Endothelial cell of umbilical vein (primary cell): ENCODE results near the gene CDC42BPG. TPM values are rescaled to one million over a fixed set of nuclear protein-coding genes. Genes with fewer than 3 reads are reported as not detected.

ENCODE experiments used
- BruUV-seq: library from RNA; stranded (reverse); fragments of 400-500 nt; replicated peaks from 2 replicates; lab custom pipeline; 2021; lab: Mats Ljungman, UMichigan
- CTCF ChIA-PET: fragments of 300-600, 350-600 bp; sonication (Branson Sonifier 250); formaldehyde crosslinking; loops from one replicate; lab custom pipeline; 2021; ENCODE audit warnings: antibody characterized with exemption, inconsistent platforms; lab: Charles Lee
- POLR2A ChIA-PET: fragments of 300-600, 350-600 bp; sonication (Branson Sonifier 250); formaldehyde crosslinking; loops from one replicate; lab custom pipeline; 2021; ENCODE audit warnings: antibody characterized with exemption, inconsistent platforms; lab: Charles Lee
- DNase-seq: peaks from one replicate; pipeline ENCODE4 v3.0.0-alpha.2; 2011; ENCODE audit warnings: low read depth, low spot score
- FAIRE-seq: peaks from 2 replicates; lab custom pipeline; 2011; peaks lifted over from hg19 to GRCh38; lab: Jason Lieb, UNC
- H2AFZ ChIP-seq: 2 replicates; pipeline ENCODE4 v1.6.0; 2012; ENCODE audit warnings: low read depth, low read length, control low read depth, inconsistent platforms
- H3K27ac ChIP-seq: 2 replicates; pipeline ENCODE4 v1.5.1; 2011; ENCODE audit warnings: low read depth, mild to moderate bottlenecking, control low read depth, low read length, moderate library complexity; ENCODE audit not compliant: insufficient read depth
- H3K27me3 ChIP-seq, 2 experiments: 2 replicates each; pipeline versions ENCODE4 v1.6.0 to v1.6.1; 2011; ENCODE audit warnings: low read length in 2 of 2, mixed read lengths in 1 of 2; ENCODE audit not compliant: control insufficient read depth in 2 of 2, insufficient read depth in 2 of 2
- H3K36me3 ChIP-seq, 2 experiments: 2 replicates in 1 of 2; 3 replicates in 1 of 2; pipeline ENCODE4 v1.5.1; 2011; ENCODE audit warnings: low read length in 2 of 2, mild to moderate bottlenecking in 1 of 2, moderate library complexity in 1 of 2; ENCODE audit not compliant: control insufficient read depth in 2 of 2, insufficient read depth in 2 of 2; ENCODE audit errors: extremely low read depth in 1 of 2
- H3K4me1 ChIP-seq: 3 replicates; pipeline ENCODE4 v1.5.1; 2011; ENCODE audit warnings: mild to moderate bottlenecking, low read length; ENCODE audit not compliant: control insufficient read depth, insufficient read depth; ENCODE audit errors: extremely low read depth
- H3K4me2 ChIP-seq: 2 replicates; pipeline ENCODE4 v1.6.1; 2011; ENCODE audit warnings: low read length, control low read depth, mixed read lengths; ENCODE audit not compliant: insufficient read depth
- H3K4me3 ChIP-seq, 3 experiments: fragments of 200-600 bp in 1 of 3; sonication (generic), shearing (Covaris generic) in 1 of 3; replicated peaks in 1 of 3; 2 replicates each; pipeline ENCODE4 v1.5.1; 2011 to 2016; ENCODE audit warnings: control low read depth in 3 of 3, low read length in 3 of 3, mild to moderate bottlenecking in 2 of 3, inconsistent platforms in 1 of 3, low read depth in 1 of 3, moderate library complexity in 1 of 3; ENCODE audit not compliant: insufficient read depth in 1 of 3
- H3K79me2 ChIP-seq: 2 replicates; pipeline ENCODE4 v1.6.0; 2012; ENCODE audit warnings: low read length, inconsistent platforms; ENCODE audit not compliant: control insufficient read depth, insufficient read depth
- H3K9ac ChIP-seq: replicated peaks from 2 replicates; pipeline ENCODE3; 2011; ENCODE audit warnings: low read length, control low read depth; ENCODE audit not compliant: insufficient read depth; ENCODE audit errors: extremely low read depth
- H3K9me1 ChIP-seq: replicated peaks from 3 replicates; pipeline ENCODE4 v1.6.0; 2011; ENCODE audit warnings: mild to moderate bottlenecking, low read length; ENCODE audit not compliant: control insufficient read depth, insufficient read depth; ENCODE audit errors: extremely low read depth
- H3K9me3 ChIP-seq: replicated peaks from 2 replicates; pipeline ENCODE4 v1.5.1; 2012; ENCODE audit warnings: low read length, inconsistent platforms; ENCODE audit not compliant: control insufficient read depth, insufficient read depth
- H4K20me1 ChIP-seq: replicated peaks from 2 replicates; pipeline ENCODE3; 2011; ENCODE audit warnings: mild to moderate bottlenecking, low read length; ENCODE audit not compliant: control insufficient read depth, insufficient read depth; ENCODE audit errors: extremely low read depth
- EZH2 ChIP-seq: IDR thresholded peaks from 2 replicates; pipeline ENCODE4 v1.6.1; 2012; ENCODE audit warnings: borderline replicate concordance, low read depth, mild to moderate bottlenecking, moderate library complexity, low read length, inconsistent platforms; ENCODE audit not compliant: severe bottlenecking
- FOS ChIP-seq: IDR thresholded peaks from 2 replicates; pipeline ENCODE4 v1.6.1; 2011; ENCODE audit warnings: mild to moderate bottlenecking, low read length, moderate library complexity, borderline replicate concordance; ENCODE audit not compliant: insufficient read depth
- GATA2 ChIP-seq: IDR thresholded peaks from 2 replicates; pipeline ENCODE4 v1.7.0; 2011; ENCODE audit warnings: low read depth, mild to moderate bottlenecking, moderate library complexity, mixed read lengths, low read length; ENCODE audit not compliant: insufficient read length, insufficient read depth
- JUN ChIP-seq: IDR thresholded peaks from 2 replicates; pipeline ENCODE4 v1.6.1; 2011; ENCODE audit warnings: borderline replicate concordance, low read depth; ENCODE audit not compliant: insufficient read length, insufficient read depth
- MYC ChIP-seq: IDR thresholded peaks from one replicate; pipeline ENCODE4 v1.6.1; 2011; ENCODE audit warnings: mild to moderate bottlenecking, low read depth, low read length
- POLR2A ChIP-seq: IDR thresholded peaks from 2 replicates; pipeline ENCODE4 v1.6.1; 2012; ENCODE audit warnings: low read depth, mild to moderate bottlenecking, control low read depth, low read length
- POLR2AphosphoS5 ChIP-seq: IDR thresholded peaks from 2 replicates; pipeline ENCODE4 v1.6.1; 2012; ENCODE audit warnings: low read depth, mild to moderate bottlenecking, control low read depth, low read length, moderate library complexity; ENCODE audit not compliant: insufficient read depth
- dilution Hi-C: fragments of 300-500 bp; cut with MboI; formaldehyde crosslinking; loops from one replicate; pipeline ENCODE4 v1.15.0; 2019; ENCODE audit warnings: low sequenced_read_pairs; ENCODE audit not compliant: extremely low pct_ligation_motif_present
- intact Hi-C: fragments of 100-400 bp; cut with micrococcal nuclease; formaldehyde crosslinking; loops from one replicate; pipeline ENCODE4 v1.10.0; 2022
- polyA plus RNA-seq, 4 experiments: library from polyadenylated mRNA; depleted of rRNA in 3 of 4; stranded (reverse) in 3 of 4; unstranded in 1 of 4; fragments of >200 nt; gene quantifications; 2 replicates each; pipeline versions ENCODE4 v1.2.1 to v1.2.3, GENCODE V29; 2011 to 2012; ENCODE audit warnings: missing spikeins in 1 of 4
- total RNA-seq: library from RNA; stranded (reverse); gene quantifications from 2 replicates; pipeline ENCODE4 v1.2.3, GENCODE V29; 2021
- TF ChIP-seq, protein P1 (sequence below), 2 donors: IDR thresholded peaks; 1 replicate in 1 of 2; 2 replicates in 1 of 2; pipeline ENCODE4 v1.5.1; 2011; ENCODE audit warnings: low read length in 2 of 2, mild to moderate bottlenecking in 2 of 2, moderate library complexity in 2 of 2, control low read depth in 1 of 2, inconsistent platforms in 1 of 2, low read depth in 1 of 2; ENCODE audit not compliant: insufficient read depth in 1 of 2; ENCODE audit errors: extremely low read depth in 1 of 2
- TF ChIP-seq, protein P2 (sequence below): IDR thresholded peaks from 2 replicates; pipeline ENCODE4 v1.6.1; 2011; ENCODE audit not compliant: insufficient read depth, insufficient read length

CDC42BPG gene
- total and polyA plus RNA-seq, 2 donors (not counting 3 experiments of a cell fraction or from before 2014, with no cell fraction given), result 0.19 to 0.42 TPM

DNA sequence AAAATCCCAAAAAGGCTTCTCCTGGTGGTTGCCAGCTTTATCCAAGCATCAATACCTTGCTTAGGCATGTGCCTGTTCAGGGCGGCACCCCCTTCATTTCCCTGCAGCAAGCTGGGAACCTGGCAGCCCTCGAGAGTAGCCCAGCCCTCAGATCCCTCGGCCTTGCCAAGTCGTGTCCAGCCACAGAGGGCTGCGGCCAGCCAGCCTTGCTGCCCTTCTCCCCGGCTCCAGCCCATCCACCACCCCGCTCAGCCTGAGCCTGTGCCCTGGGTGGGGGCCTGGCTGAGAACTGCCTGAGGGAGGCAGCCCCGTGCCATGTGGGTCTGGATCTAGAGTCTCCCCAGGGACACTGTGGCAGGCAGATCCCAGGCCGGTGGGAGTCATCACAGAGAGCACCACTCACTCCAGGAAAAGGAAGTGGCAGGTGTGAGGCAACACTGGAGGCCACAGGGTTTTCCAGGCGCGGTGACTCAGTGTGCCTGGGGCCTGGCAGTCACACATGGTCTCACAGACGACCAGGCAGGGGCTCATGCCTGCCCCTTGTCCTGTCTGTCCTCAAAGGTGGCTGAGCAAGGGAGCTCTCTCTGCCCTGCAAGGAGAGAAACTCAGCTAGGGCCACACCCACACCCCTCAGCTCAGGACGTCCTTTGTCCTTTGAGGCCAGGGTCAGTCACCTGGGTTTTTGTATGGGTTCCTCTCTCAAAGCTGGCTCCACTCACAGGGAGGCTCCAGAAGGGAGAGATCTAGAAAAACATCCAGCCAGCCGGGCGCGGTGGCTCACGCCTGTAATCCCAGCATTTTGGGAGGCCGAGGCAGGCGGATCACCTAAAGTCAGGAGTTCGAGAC is 12.2 kb upstream of the CDC42BPG start:
- intact Hi-C loops, result no loop called here
- Histone ChIP-seq H2AFZ (no peak overlapping the region), H3K9me1 (no peaks in the 10 kb centered on the region), H3K9me3 (no peaks in the 10 kb centered on the region), H3K9ac (peak overlapping the region; percentile 69), H3K27me3 (no peaks in the 10 kb centered on the region), H3K4me3 (no peak overlapping the region), H3K36me3 (peaks cover 0 to 21% of the 10 kb centered on the region in 2 experiments), H3K79me2 (peaks cover 34% of the 10 kb centered on the region), H4K20me1 (no peaks in the 10 kb centered on the region), H3K4me2 (no peak overlapping the region), H3K4me1 (peaks cover 37% of the 10 kb centered on the region), H3K27ac (peak overlapping the region; percentile 74)
- ChIA-PET POLR2A (interaction anchor here (1.0 to 2.0 kb wide), 3 partner anchors 13 to 22 kb away, joined by 3 to 8 read pairs (median 4); partner anchors contain the start of gene EHD1), CTCF (interaction anchor here (0.6 to 9.1 kb wide), 10 partner anchors 9 to 77 kb away, joined by 3 to 101 read pairs (median 6); partner anchors contain the start of gene EHD1)
- FAIRE-seq, result peak; percentile 89
- peak; percentile 86 for DNase-seq
- dilution Hi-C loops, result no loop called here
- TF ChIP-seq EZH2 (no peak), GATA2 (no peak), FOS (peak; percentile 95), MYC (peak; percentile 76), POLR2AphosphoS5 (peak; percentile 57), POLR2A (no peak), JUN (peak; percentile 48)
- TF ChIP-seq, protein P1, sequence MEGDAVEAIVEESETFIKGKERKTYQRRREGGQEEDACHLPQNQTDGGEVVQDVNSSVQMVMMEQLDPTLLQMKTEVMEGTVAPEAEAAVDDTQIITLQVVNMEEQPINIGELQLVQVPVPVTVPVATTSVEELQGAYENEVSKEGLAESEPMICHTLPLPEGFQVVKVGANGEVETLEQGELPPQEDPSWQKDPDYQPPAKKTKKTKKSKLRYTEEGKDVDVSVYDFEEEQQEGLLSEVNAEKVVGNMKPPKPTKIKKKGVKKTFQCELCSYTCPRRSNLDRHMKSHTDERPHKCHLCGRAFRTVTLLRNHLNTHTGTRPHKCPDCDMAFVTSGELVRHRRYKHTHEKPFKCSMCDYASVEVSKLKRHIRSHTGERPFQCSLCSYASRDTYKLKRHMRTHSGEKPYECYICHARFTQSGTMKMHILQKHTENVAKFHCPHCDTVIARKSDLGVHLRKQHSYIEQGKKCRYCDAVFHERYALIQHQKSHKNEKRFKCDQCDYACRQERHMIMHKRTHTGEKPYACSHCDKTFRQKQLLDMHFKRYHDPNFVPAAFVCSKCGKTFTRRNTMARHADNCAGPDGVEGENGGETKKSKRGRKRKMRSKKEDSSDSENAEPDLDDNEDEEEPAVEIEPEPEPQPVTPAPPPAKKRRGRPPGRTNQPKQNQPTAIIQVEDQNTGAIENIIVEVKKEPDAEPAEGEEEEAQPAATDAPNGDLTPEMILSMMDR (IDR thresholded peaks at IDR 0.05; ENCODE audit: extremely low read depth in 1 of 2, insufficient read depth in 1 of 2, low read depth in 1 of 2, low read length in 2 of 2), result peak in 1 of 2 donors; percentile 16
- TF ChIP-seq, protein P2, sequence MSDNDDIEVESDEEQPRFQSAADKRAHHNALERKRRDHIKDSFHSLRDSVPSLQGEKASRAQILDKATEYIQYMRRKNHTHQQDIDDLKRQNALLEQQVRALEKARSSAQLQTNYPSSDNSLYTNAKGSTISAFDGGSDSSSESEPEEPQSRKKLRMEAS, result peak; percentile 35
- TSS peak; percentile 27 for BruUV-seq
